Measurements from ENCODE around the gene DBP.

- TF ChIP-seq, protein P1, sequence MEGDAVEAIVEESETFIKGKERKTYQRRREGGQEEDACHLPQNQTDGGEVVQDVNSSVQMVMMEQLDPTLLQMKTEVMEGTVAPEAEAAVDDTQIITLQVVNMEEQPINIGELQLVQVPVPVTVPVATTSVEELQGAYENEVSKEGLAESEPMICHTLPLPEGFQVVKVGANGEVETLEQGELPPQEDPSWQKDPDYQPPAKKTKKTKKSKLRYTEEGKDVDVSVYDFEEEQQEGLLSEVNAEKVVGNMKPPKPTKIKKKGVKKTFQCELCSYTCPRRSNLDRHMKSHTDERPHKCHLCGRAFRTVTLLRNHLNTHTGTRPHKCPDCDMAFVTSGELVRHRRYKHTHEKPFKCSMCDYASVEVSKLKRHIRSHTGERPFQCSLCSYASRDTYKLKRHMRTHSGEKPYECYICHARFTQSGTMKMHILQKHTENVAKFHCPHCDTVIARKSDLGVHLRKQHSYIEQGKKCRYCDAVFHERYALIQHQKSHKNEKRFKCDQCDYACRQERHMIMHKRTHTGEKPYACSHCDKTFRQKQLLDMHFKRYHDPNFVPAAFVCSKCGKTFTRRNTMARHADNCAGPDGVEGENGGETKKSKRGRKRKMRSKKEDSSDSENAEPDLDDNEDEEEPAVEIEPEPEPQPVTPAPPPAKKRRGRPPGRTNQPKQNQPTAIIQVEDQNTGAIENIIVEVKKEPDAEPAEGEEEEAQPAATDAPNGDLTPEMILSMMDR (IDR thresholded peaks at IDR 0.05) = no peak
- TF ChIP-seq POLR2A (IDR thresholded peaks at IDR 0.05) (no peak), POLR2AphosphoS5 (IDR thresholded peaks at IDR 0.05) (no peak)
Measured at GRCh38 chr19:48609571-48610108, 27.5 kb downstream of the DBP start.
